ENCODE data around the gene APP.

The APP gene

GRCh38 chr21:26097475-26097874 lies 73.1 kb downstream of the APP start:
- Histone ChIP-seq H3K27me3 (ENCODE audit: insufficient read depth, low read depth) (no peaks in the 10 kb centered on the region), H3K79me2 (ENCODE audit: insufficient read depth, low read depth) (no peaks in the 10 kb centered on the region; the same call in 1 of the 2 replicates), H3K4me3 (IDR thresholded peaks at IDR 0.05; ENCODE audit: insufficient read depth, low read depth, low read length) (no peak overlapping the region), H3K4me1 (ENCODE audit: low read depth, poor library complexity, severe bottlenecking) (no peaks in the 10 kb centered on the region), H3K4me2 (no peak overlapping the region), H4K20me1 (ENCODE audit: insufficient read depth) (peaks cover 11% of the 10 kb centered on the region), H3K27ac (no peak overlapping the region), H3K9ac (no peak overlapping the region), H2AFZ (ENCODE audit: low read depth) (no peak overlapping the region), H3K36me3 (ENCODE audit: insufficient read depth) (no peaks in the 10 kb centered on the region)
- TF ChIP-seq CTCF (conservative IDR thresholded peaks at IDR 0.05; ENCODE audit: low read depth, low read length): no peak

GRCh38 chr21:26096494-26097371 lies 73.8 kb downstream of the APP start:
- Histone ChIP-seq H4K20me1 (ENCODE audit: insufficient read depth) (peaks cover 10% of the 10 kb centered on the region), H3K36me3 (ENCODE audit: insufficient read depth) (no peaks in the 10 kb centered on the region), H3K27me3 (ENCODE audit: insufficient read depth, low read depth) (no peaks in the 10 kb centered on the region), H3K4me3 (IDR thresholded peaks at IDR 0.05; ENCODE audit: insufficient read depth, low read depth, low read length) (no peak overlapping the region), H3K9ac (no peak overlapping the region), H3K79me2 (ENCODE audit: insufficient read depth, low read depth) (no peaks in the 10 kb centered on the region; the same call in 1 of the 2 replicates), H3K27ac (no peak overlapping the region), H3K4me1 (ENCODE audit: low read depth, poor library complexity, severe bottlenecking) (no peaks in the 10 kb centered on the region), H3K4me2 (no peak overlapping the region), H2AFZ (ENCODE audit: low read depth) (no peak overlapping the region)
- TF ChIP-seq CTCF (conservative IDR thresholded peaks at IDR 0.05; ENCODE audit: low read depth, low read length): no peak

- H3K79me2 ChIP-seq (ENCODE audit: insufficient read depth, low read depth): no peaks in the 10 kb centered on the region; the same call in 1 of the 2 replicates
- H3K4me3 ChIP-seq (IDR thresholded peaks at IDR 0.05; ENCODE audit: insufficient read depth, low read depth, low read length): no peak overlapping the region
- H3K4me2 ChIP-seq: no peak overlapping the region
- no peaks in the 10 kb centered on the region for H3K27me3 ChIP-seq (ENCODE audit: insufficient read depth, low read depth)
- no peaks in the 10 kb centered on the region for H3K36me3 ChIP-seq (ENCODE audit: insufficient read depth)
- H3K27ac ChIP-seq: no peak overlapping the region
- H4K20me1 ChIP-seq (ENCODE audit: insufficient read depth): no peaks in the 10 kb centered on the region; the same call in 1 of the 2 replicates
- H2AFZ ChIP-seq (ENCODE audit: low read depth): no peak overlapping the region
- H3K9ac ChIP-seq: no peak overlapping the region
- TF ChIP-seq CTCF (conservative IDR thresholded peaks at IDR 0.05; ENCODE audit: low read depth, low read length): no peak
- no peaks in the 10 kb centered on the region for H3K4me1 ChIP-seq (ENCODE audit: low read depth, poor library complexity, severe bottlenecking)
Measured at GRCh38 chr21:26095131-26095530, 75.4 kb downstream of the APP start.

GRCh38 chr21:26093122-26093521 lies 77.4 kb downstream of the APP start:
- Histone ChIP-seq H3K27me3 (ENCODE audit: insufficient read depth, low read depth) (no peaks in the 10 kb centered on the region), H2AFZ (ENCODE audit: low read depth) (no peak overlapping the region), H3K4me3 (IDR thresholded peaks at IDR 0.05; ENCODE audit: insufficient read depth, low read depth, low read length) (no peak overlapping the region), H3K79me2 (ENCODE audit: insufficient read depth, low read depth) (no peaks in the 10 kb centered on the region; the same call in 1 of the 2 replicates), H3K9ac (no peak overlapping the region), H3K4me1 (ENCODE audit: low read depth, poor library complexity, severe bottlenecking) (no peaks in the 10 kb centered on the region), H3K4me2 (no peak overlapping the region), H4K20me1 (ENCODE audit: insufficient read depth) (no peaks in the 10 kb centered on the region; the same call in 1 of the 2 replicates), H3K27ac (no peak overlapping the region), H3K36me3 (ENCODE audit: insufficient read depth) (no peaks in the 10 kb centered on the region)
- TF ChIP-seq CTCF (conservative IDR thresholded peaks at IDR 0.05; ENCODE audit: low read depth, low read length): no peak
